WTC11 (cell line): ENCODE results near the gene OLFML2B. TPM values are rescaled to one million over a fixed set of nuclear protein-coding genes. Genes with fewer than 3 reads are reported as not detected.

Experiments used
- ATAC-seq: fragments of 200-7000 bp; cut with Tn5 transposase; 2 replicates; pipeline ENCODE4 v1.10.0; 2021; ENCODE audit warnings: mild to moderate bottlenecking, moderate library complexity
- CTCF ChIA-PET: fragments of 300-600 bp; sonication (Branson Sonifier 250); formaldehyde crosslinking; loops from one replicate; lab custom pipeline; 2021; ENCODE audit warnings: antibody characterized with exemption; lab: Charles Lee
- POLR2A ChIA-PET: fragments of 350-600 bp; sonication (Branson Sonifier 250); formaldehyde crosslinking; loops from one replicate; lab custom pipeline; 2021; ENCODE audit warnings: antibody characterized with exemption; lab: Charles Lee
- DNase-seq: peaks from one replicate; pipeline ENCODE4 v3.0.0; 2021; ENCODE audit warnings: low spot score
- H3K27ac Mint-ChIP-seq: 2 replicates; pipeline ENCODE4 v1.8.0; 2021; ENCODE audit warnings: mixed read lengths
- H3K27me3 Mint-ChIP-seq: 2 replicates; pipeline ENCODE4 v1.8.0; 2021; ENCODE audit warnings: low read depth, mild to moderate bottlenecking, moderate library complexity, mixed read lengths
- H3K36me3 Mint-ChIP-seq: 2 replicates; pipeline ENCODE4 v1.8.0; 2021; ENCODE audit warnings: mixed read lengths
- H3K4me1 Mint-ChIP-seq: 2 replicates; pipeline ENCODE4 v1.8.0; 2022; ENCODE audit warnings: mixed read lengths
- H3K4me3 Mint-ChIP-seq: 2 replicates; pipeline ENCODE4 v1.8.0; 2021; ENCODE audit warnings: mild to moderate bottlenecking, moderate library complexity, mixed read lengths
- H3K9me3 Mint-ChIP-seq: 2 replicates; pipeline ENCODE4 v1.8.0; 2021; ENCODE audit warnings: mixed read lengths
- ARID4B ChIP-seq: sonication (generic); formaldehyde crosslinking; IDR thresholded peaks from 2 replicates; pipeline ENCODE4 v1.8.0; 2023; ENCODE audit warnings: missing genetic modification reagents, mild to moderate bottlenecking, borderline replicate concordance
- ATF1 ChIP-seq: sonication (generic); formaldehyde crosslinking; IDR thresholded peaks from 2 replicates; pipeline ENCODE4 v1.8.1; 2023; ENCODE audit warnings: mild to moderate bottlenecking, moderate library complexity, missing genetic modification reagents
- CREB1 ChIP-seq: sonication (generic); formaldehyde crosslinking; IDR thresholded peaks from 2 replicates; pipeline ENCODE4 v1.8.0; 2023; ENCODE audit warnings: mild to moderate bottlenecking, missing genetic modification reagents
- E2F5 ChIP-seq: sonication (generic); formaldehyde crosslinking; IDR thresholded peaks from 2 replicates; pipeline ENCODE4 v1.8.1; 2022; ENCODE audit warnings: mild to moderate bottlenecking, moderate library complexity, missing genetic modification reagents
- ETV6 ChIP-seq: sonication (generic); formaldehyde crosslinking; IDR thresholded peaks from 2 replicates; pipeline ENCODE4 v1.8.1; 2022; ENCODE audit warnings: mild to moderate bottlenecking, missing genetic modification reagents
- FOXK1 ChIP-seq: sonication (generic); formaldehyde crosslinking; IDR thresholded peaks from 2 replicates; pipeline ENCODE4 v1.8.0; 2022; ENCODE audit warnings: mild to moderate bottlenecking, moderate library complexity, missing genetic modification reagents
- JUN ChIP-seq: sonication (generic); formaldehyde crosslinking; IDR thresholded peaks from 2 replicates; pipeline ENCODE4 v1.8.0; 2023; ENCODE audit warnings: mild to moderate bottlenecking, missing genetic modification reagents
- KAT7 ChIP-seq: sonication (generic); formaldehyde crosslinking; IDR thresholded peaks from 2 replicates; pipeline ENCODE4 v1.8.1; 2023; ENCODE audit warnings: missing genetic modification reagents, mild to moderate bottlenecking, borderline replicate concordance
- MXD4 ChIP-seq: fragments of 250-450 bp; sonication (Bioruptor Pico); IDR thresholded peaks from 2 replicates; pipeline ENCODE4 v1.8.0; 2021; ENCODE audit warnings: mild to moderate bottlenecking, moderate library complexity, borderline replicate concordance
- NFATC4 ChIP-seq: fragments of 250-450 bp; sonication (Bioruptor Pico); IDR thresholded peaks from 2 replicates; pipeline ENCODE4 v1.9.0; 2021; ENCODE audit warnings: mild to moderate bottlenecking
- OVOL2 ChIP-seq: fragments of 250-450 bp; sonication (Bioruptor Pico); IDR thresholded peaks from 2 replicates; pipeline ENCODE4 v1.9.0; 2021; ENCODE audit warnings: mild to moderate bottlenecking, borderline replicate concordance
- PREB ChIP-seq: sonication (generic); formaldehyde crosslinking; IDR thresholded peaks from 2 replicates; pipeline ENCODE4 v1.8.1; 2022; ENCODE audit warnings: mild to moderate bottlenecking, missing genetic modification reagents, moderate library complexity, borderline replicate concordance
- SMAD3 ChIP-seq: sonication (generic); formaldehyde crosslinking; IDR thresholded peaks from 2 replicates; pipeline ENCODE4 v1.8.0; 2022; ENCODE audit warnings: missing genetic modification reagents, mild to moderate bottlenecking, borderline replicate concordance
- TCF7 ChIP-seq: sonication (generic); formaldehyde crosslinking; IDR thresholded peaks from 2 replicates; pipeline ENCODE4 v1.8.0; 2022; ENCODE audit warnings: mild to moderate bottlenecking, low read depth, missing genetic modification reagents, moderate library complexity
- TEAD1 ChIP-seq: sonication (generic); formaldehyde crosslinking; IDR thresholded peaks from 2 replicates; pipeline ENCODE4 v1.8.0; 2022; ENCODE audit warnings: mild to moderate bottlenecking, missing genetic modification reagents
- USF2 ChIP-seq: sonication (generic); formaldehyde crosslinking; IDR thresholded peaks from 2 replicates; pipeline ENCODE4 v1.8.1; 2023; ENCODE audit warnings: mild to moderate bottlenecking, missing genetic modification reagents, moderate library complexity
- ZNF121 ChIP-seq: sonication (generic); formaldehyde crosslinking; IDR thresholded peaks from 2 replicates; pipeline ENCODE4 v1.8.0; 2023; ENCODE audit warnings: missing genetic modification reagents
- ZNF232 ChIP-seq: sonication (generic); formaldehyde crosslinking; IDR thresholded peaks from 2 replicates; pipeline ENCODE4 v1.8.0; 2022; ENCODE audit warnings: mild to moderate bottlenecking, missing genetic modification reagents
- ZNF263 ChIP-seq: sonication (generic); formaldehyde crosslinking; IDR thresholded peaks from 2 replicates; pipeline ENCODE4 v1.8.1; 2022; ENCODE audit warnings: low read depth, mild to moderate bottlenecking, moderate library complexity, missing genetic modification reagents
- ZNF317 ChIP-seq: sonication (generic); formaldehyde crosslinking; IDR thresholded peaks from 2 replicates; pipeline ENCODE4 v1.8.1; 2023; ENCODE audit warnings: low read depth, mild to moderate bottlenecking, moderate library complexity, missing genetic modification reagents, borderline replicate concordance
- total RNA-seq: library from RNA; stranded (reverse); gene quantifications from 3 replicates; pipeline ENCODE4 v1.2.3, GENCODE V29; 2021
- TF ChIP-seq, protein P1 (sequence below): fragments of 250-450 bp; sonication (Bioruptor Pico); IDR thresholded peaks from 2 replicates; pipeline ENCODE4 v1.8.0; 2021; ENCODE audit warnings: mild to moderate bottlenecking

The OLFML2B gene
- total RNA-seq, 1 experiment from 2014 or later, result 4.9 TPM

DNA sequence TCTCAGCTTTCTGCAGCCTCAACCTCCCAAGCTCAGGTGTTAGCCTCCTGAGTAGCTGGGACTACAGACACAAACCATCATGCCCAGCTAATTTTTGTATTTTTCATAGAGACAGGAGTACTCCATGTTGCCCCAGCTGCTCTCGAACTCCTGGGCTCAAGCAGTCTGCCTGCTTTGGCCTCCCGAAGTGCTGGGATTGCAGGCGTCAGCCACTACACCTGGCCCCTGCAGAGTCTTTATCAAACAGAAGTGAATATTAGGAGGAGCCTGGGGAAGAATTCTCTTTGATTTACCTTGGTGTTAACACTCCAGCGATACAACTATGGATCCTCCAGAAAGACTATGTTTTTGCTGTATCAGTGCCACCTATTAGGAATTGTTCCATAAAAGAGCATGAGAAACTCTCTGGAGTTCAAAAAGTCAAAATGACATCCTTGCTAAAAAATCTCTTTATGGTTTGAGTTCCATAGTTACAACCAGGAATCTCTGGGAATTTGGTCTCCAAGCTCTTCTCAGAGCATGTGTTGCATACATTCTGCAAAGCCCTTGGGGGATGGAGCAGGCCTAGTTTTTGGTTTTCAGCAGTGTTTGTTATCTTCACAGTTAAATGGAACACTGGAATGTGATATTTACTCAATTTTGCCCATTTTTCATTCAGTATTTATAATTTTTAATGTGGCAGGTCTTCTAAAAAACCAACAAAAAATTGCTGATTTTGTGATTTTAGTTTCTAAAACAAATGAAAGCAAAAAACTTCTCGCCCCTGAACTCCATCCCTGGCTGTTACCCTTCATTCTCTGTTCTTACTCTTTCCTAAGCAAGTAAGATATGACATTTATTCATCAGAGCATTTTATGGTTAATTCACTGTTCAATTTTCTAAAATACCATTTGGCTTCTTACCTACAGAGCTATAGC lies 77.3 kb downstream of the OLFML2B start:
- ChIA-PET CTCF (interaction anchor here (0.9 to 1.4 kb wide), 3 partner anchors 78 to 154 kb away, joined by 3 to 12 read pairs (median 4); partner anchors contain the start of gene OLFML2B), POLR2A (no interaction called here)
- Mint-ChIP-seq H3K27ac (peak overlapping the region; percentile 78), H3K4me1 (peaks cover 18% of the 10 kb centered on the region), H3K9me3 (no peaks in the 10 kb centered on the region), H3K4me3 (no peak overlapping the region), H3K27me3 (no peaks in the 10 kb centered on the region), H3K36me3 (no peaks in the 10 kb centered on the region)
- TF ChIP-seq ZNF121 (CRISPR knock-in tag), result no peak
- TF ChIP-seq ARID4B (CRISPR knock-in tag), result no peak
- TF ChIP-seq USF2 (CRISPR knock-in tag), result no peak
- TF ChIP-seq ATF1 (CRISPR knock-in tag), result no peak
- TF ChIP-seq PREB (CRISPR knock-in tag), result no peak
- no peak for TF ChIP-seq MXD4 (CRISPR knock-in tag)
- no peak for TF ChIP-seq JUN
- TF ChIP-seq ETV6, result no peak
- DNase-seq, result peak; percentile 29
- peak; percentile 80 for ATAC-seq

DNA sequence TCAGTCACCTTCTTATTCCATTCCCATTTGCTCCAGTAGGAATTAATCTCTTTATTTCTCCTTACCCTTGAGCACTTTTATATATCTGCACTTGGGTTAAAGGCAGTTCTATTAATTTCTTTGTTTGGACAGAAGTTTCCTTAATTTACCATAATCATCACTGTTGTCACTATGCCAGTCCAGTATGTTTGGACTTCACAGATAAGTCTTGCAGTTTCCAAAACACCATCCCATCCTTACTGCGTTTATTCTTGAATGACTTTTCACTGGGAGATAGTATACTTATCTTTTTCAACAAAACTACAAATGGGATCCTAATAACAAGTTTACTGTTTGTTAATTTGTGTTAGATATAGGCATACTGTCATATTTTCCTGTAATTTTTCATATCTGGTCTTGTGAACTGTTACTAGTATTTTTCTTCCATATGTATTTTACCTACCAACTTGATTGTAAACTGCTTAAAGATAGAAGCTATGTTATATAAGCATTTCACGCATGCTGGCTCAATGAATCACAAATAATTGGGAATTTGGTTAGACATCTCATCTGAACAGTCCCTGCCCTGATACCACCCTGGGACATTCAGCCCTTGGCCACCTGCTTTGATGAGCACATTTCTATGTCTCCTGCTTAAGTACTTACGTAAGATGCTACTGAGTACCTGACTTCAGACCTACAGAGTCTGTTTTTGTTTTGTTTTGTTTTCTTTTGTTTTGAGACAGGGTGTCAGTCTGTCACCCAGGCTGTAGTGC lies 78.2 kb downstream of the OLFML2B start:
- H3K27ac Mint-ChIP-seq, result peak overlapping the region; percentile 78
- no peak overlapping the region for H3K4me3 Mint-ChIP-seq
- no peaks in the 10 kb centered on the region for H3K9me3 Mint-ChIP-seq
- no peaks in the 10 kb centered on the region for H3K27me3 Mint-ChIP-seq
- DNase-seq, result no peak
- peak; percentile 14; the same call in 1 of the 2 replicates for ATAC-seq
- TF ChIP-seq TCF7 (CRISPR knock-in tag), result no peak
- no peak for TF ChIP-seq ZNF263 (CRISPR knock-in tag)
- no peak for TF ChIP-seq CREB1
- TF ChIP-seq ETV6, result no peak
- no peak for TF ChIP-seq E2F5 (CRISPR knock-in tag)
- no peak for TF ChIP-seq ZNF317
- no peak for TF ChIP-seq TEAD1
- no peak for TF ChIP-seq KAT7 (CRISPR knock-in tag)
- no peak for TF ChIP-seq OVOL2
- TF ChIP-seq JUN, result no peak
- no peak for TF ChIP-seq ZNF232 (CRISPR knock-in tag)
- no peak for TF ChIP-seq NFATC4 (CRISPR knock-in tag)
- no peak for TF ChIP-seq FOXK1 (CRISPR knock-in tag)
- TF ChIP-seq SMAD3 (CRISPR knock-in tag), result no peak
- TF ChIP-seq, protein P1, sequence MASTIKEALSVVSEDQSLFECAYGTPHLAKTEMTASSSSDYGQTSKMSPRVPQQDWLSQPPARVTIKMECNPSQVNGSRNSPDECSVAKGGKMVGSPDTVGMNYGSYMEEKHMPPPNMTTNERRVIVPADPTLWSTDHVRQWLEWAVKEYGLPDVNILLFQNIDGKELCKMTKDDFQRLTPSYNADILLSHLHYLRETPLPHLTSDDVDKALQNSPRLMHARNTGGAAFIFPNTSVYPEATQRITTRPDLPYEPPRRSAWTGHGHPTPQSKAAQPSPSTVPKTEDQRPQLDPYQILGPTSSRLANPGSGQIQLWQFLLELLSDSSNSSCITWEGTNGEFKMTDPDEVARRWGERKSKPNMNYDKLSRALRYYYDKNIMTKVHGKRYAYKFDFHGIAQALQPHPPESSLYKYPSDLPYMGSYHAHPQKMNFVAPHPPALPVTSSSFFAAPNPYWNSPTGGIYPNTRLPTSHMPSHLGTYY, result no peak
- TF ChIP-seq ZNF121 (CRISPR knock-in tag), result no peak
- TF ChIP-seq, all 79 proteins: peak for 0
- ChIA-PET POLR2A (no interaction called here), CTCF (interaction anchor here (0.9 to 1.4 kb wide), 3 partner anchors 79 to 153 kb away, joined by 3 to 12 read pairs (median 4); partner anchors contain the start of gene OLFML2B)
- H3K4me1 Mint-ChIP-seq, result peaks cover 18% of the 10 kb centered on the region
- no peaks in the 10 kb centered on the region for H3K36me3 Mint-ChIP-seq
